Neural progenitor cell (in vitro differentiated cells): Measurements from ENCODE around the gene TNRC6C.

Source experiments
- EZH2phosphoT487 ChIP-seq: fragments of 200-600 bp; sonication (generic); IDR thresholded peaks from 2 replicates; pipeline ENCODE4 v1.6.1; 2017; ENCODE audit warnings: antibody characterized with exemption
- TF ChIP-seq, protein P1 (sequence below): fragments of 200-600 bp; sonication (generic); IDR thresholded peaks from 2 replicates; pipeline ENCODE4 v1.5.1; 2017; ENCODE audit warnings: antibody characterized with exemption, mild to moderate bottlenecking

DNA sequence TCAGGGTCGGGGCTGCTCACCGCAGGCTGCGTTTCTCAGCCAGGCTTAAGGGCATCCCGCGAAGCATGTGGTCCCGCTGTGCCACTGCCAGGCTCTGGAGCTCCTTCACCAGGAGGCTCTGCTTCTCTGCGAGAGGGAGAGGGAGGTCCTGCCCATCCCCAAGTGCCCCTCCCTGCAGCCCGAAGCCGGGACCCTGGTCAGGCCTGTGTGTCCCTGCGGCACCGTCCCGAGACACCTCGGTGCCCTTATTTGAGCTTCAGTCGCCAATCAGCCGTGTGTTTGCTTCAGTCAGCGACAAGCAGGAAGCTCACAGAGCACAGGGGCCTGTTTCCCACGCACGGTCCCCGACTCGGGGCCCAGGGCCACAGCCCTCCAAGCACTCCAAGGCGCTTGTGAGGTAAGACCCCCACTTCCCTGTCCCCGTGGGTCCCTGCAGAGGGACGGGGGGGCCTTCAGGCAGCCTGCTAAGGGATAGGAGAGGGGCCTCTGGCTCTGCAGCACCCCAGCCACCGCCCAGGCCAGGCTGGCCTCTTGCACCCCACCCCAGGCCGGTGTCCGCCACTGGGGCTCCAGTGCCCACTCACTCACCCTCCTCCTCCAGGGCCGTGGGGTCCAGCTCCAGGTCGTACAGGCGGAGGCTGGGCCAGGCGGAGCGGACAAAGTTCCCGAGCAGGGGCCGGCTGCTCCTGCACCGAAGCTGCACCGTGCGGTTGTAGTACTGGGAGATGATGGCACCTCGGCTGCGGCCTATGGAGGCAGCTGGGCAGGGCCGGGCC lies 166.8 kb downstream of the TNRC6C start:
- TF ChIP-seq, protein P1, sequence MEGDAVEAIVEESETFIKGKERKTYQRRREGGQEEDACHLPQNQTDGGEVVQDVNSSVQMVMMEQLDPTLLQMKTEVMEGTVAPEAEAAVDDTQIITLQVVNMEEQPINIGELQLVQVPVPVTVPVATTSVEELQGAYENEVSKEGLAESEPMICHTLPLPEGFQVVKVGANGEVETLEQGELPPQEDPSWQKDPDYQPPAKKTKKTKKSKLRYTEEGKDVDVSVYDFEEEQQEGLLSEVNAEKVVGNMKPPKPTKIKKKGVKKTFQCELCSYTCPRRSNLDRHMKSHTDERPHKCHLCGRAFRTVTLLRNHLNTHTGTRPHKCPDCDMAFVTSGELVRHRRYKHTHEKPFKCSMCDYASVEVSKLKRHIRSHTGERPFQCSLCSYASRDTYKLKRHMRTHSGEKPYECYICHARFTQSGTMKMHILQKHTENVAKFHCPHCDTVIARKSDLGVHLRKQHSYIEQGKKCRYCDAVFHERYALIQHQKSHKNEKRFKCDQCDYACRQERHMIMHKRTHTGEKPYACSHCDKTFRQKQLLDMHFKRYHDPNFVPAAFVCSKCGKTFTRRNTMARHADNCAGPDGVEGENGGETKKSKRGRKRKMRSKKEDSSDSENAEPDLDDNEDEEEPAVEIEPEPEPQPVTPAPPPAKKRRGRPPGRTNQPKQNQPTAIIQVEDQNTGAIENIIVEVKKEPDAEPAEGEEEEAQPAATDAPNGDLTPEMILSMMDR = no peak
- no peak for TF ChIP-seq EZH2phosphoT487
